Measurements from ENCODE around the gene KIAA1958.

DNA sequence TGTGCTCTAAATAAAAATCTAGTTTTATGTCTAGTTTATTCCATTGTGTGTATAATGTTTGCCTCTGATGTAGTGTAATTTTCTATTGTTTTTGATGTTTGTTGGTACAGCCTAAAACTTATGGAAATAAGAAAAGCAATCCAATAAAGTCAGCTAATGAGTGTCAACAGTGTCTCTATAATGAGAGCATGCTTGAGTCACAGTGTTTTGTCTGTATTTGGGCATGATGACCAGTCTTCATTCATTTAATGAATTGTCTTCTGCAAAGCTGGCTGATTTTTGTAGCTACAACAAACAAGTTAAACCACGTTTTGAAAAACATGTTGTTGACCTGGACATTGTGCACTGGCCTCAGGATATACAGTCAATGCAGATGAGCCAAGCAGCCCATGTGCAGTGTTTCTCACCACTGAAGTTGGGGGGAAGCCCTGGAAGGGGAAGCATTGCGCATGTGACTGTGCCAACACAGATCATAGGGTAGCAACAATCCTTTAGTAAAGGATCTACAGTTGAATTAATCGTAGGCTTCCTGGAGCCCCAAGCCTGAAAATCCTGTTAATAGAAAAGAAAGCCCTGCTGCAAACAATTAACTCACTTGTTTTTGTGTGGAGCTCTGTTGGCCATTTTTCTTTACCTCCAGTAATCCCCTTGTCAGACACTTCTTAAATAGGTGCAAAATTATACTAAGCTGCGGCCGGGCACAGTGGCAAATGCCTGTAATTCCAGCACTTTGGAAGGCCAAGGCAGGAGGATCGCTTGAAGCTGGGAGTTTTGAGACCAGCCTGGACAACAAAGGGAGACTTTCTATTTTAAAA, 143.3 kb downstream of the KIAA1958 start:
- no peak for TF ChIP-seq CTCF (conservative IDR thresholded peaks at IDR 0.05; ENCODE audit: low read depth in 2 of 2)
- no peak for TF ChIP-seq NANOG (IDR thresholded peaks at IDR 0.05; ENCODE audit: borderline replicate concordance)
- TF ChIP-seq EZH2 (IDR thresholded peaks at IDR 0.05; ENCODE audit: low read depth, unreplicated experiment) = no peak
- TF ChIP-seq REST (IDR thresholded peaks at IDR 0.05; ENCODE audit: unreplicated experiment) = no peak
- TF ChIP-seq POLR2AphosphoS5 (IDR thresholded peaks at IDR 0.05; ENCODE audit: low read depth) = no peak
- TF ChIP-seq STAT1 (IDR thresholded peaks at IDR 0.05; ENCODE audit: unreplicated experiment) = no peak
- no peak for TF ChIP-seq ZNF331 (CRISPR knock-in tag; IDR thresholded peaks at IDR 0.05; ENCODE audit: low read depth)
- TF ChIP-seq EZH2phosphoT487 (IDR thresholded peaks at IDR 0.05; ENCODE audit: unreplicated experiment) = no peak
- TF ChIP-seq CREB1 (CRISPR knock-in tag; IDR thresholded peaks at IDR 0.05; ENCODE audit: low read depth) = no peak
- no peak for TF ChIP-seq JUNB (IDR thresholded peaks at IDR 0.05; ENCODE audit: unreplicated experiment)
- no peak for TF ChIP-seq ZNF114 (CRISPR knock-in tag; IDR thresholded peaks at IDR 0.05)
